K562 (cell line): Measurements from ENCODE around the gene SLC35A4. TPM values are rescaled to one million over a fixed set of nuclear protein-coding genes. Genes with fewer than 3 reads are reported as not detected.
A peak's percentile ranks its signal among the peaks of the same experiment; 100 is the strongest.

Experiments
- BRD9 ChIP-seq: fragments of 450-650 bp; IDR thresholded peaks from 2 replicates; pipeline ENCODE4 v1.6.1; 2018; ENCODE audit warnings: low read depth; ENCODE audit not compliant: partially characterized antibody
- E2F3 ChIP-seq: fragments of 250-450 bp; sonication (Bioruptor Pico); IDR thresholded peaks from 2 replicates; pipeline ENCODE4 v1.4.0; 2020; ENCODE audit warnings: mild to moderate bottlenecking
- FIP1L1 ChIP-seq: fragments of 200-400 bp; formaldehyde crosslinking; IDR thresholded peaks from 2 replicates; pipeline ENCODE4 v1.6.1; 2018; ENCODE audit warnings: mild to moderate bottlenecking, low read depth, low read length; ENCODE audit not compliant: poor library complexity, severe bottlenecking
- MEF2A ChIP-seq: IDR thresholded peaks from 2 replicates; pipeline ENCODE4 v1.6.1; 2011; ENCODE audit warnings: low read depth, mild to moderate bottlenecking, low read length, moderate library complexity; ENCODE audit not compliant: control insufficient read depth
- MNT ChIP-seq, 2 experiments: fragments of 450-650 bp; conservative IDR thresholded peaks; 2 replicates each; pipeline ENCODE4 v1.6.1; 2017; ENCODE audit warnings: mild to moderate bottlenecking in 2 of 2, moderate library complexity in 2 of 2
- NFRKB ChIP-seq: fragments of 450-650 bp; IDR thresholded peaks from 2 replicates; pipeline ENCODE4 v1.6.1; 2016; ENCODE audit warnings: low read depth
- NR2F6 ChIP-seq: fragments of 450-650 bp; formaldehyde crosslinking; IDR thresholded peaks from 2 replicates; pipeline ENCODE4 v1.4.0; 2020; ENCODE audit warnings: mild to moderate bottlenecking
- RUNX1 ChIP-seq: sonication (generic); IDR thresholded peaks from 2 replicates; pipeline ENCODE4 v1.6.1; 2016; ENCODE audit warnings: antibody characterized with exemption, low read depth
- SREBF2 ChIP-seq: sonication (generic); formaldehyde crosslinking; IDR thresholded peaks from 2 replicates; pipeline ENCODE4 v1.4.0; 2020; ENCODE audit warnings: mild to moderate bottlenecking, missing genetic modification reagents
- TOE1 ChIP-seq, 2 experiments: fragments of 450-650 bp in 1 of 2; sonication (generic) in 1 of 2; formaldehyde crosslinking in 1 of 2; IDR thresholded peaks; 2 replicates each; pipeline versions ENCODE4 v1.7.1 to v1.8.0; 2016 to 2022; ENCODE audit warnings: borderline replicate concordance in 2 of 2, mild to moderate bottlenecking in 2 of 2, antibody characterized with exemption in 1 of 2, inconsistent platforms in 1 of 2, low read depth in 1 of 2, missing genetic modification reagents in 1 of 2, moderate library complexity in 1 of 2
- TSHZ1 ChIP-seq: fragments of 250-450 bp; sonication (Bioruptor Pico); IDR thresholded peaks from 2 replicates; pipeline ENCODE4 v1.4.0; 2020; ENCODE audit warnings: mild to moderate bottlenecking, moderate library complexity
- USF1 ChIP-seq: sonication (generic); formaldehyde crosslinking; IDR thresholded peaks from 2 replicates; pipeline ENCODE4 v1.9.0; 2022; ENCODE audit warnings: mild to moderate bottlenecking, missing genetic modification reagents
- ZNF175 ChIP-seq: fragments of 200-800 bp; sonication (Bioruptor generic); IDR thresholded peaks from 2 replicates; pipeline ENCODE4 v1.6.1; 2016; ENCODE audit warnings: low read depth, mild to moderate bottlenecking, missing genetic modification characterization, missing compliant biosample characterization
- ZNF197 ChIP-seq: fragments of 200-800 bp; sonication (Bioruptor generic); IDR thresholded peaks from 2 replicates; pipeline ENCODE4 v1.6.1; 2016; ENCODE audit warnings: low read depth, missing genetic modification characterization, missing compliant biosample characterization
- ZNF445 ChIP-seq: fragments of 250-450 bp; sonication (Bioruptor Pico); IDR thresholded peaks from 2 replicates; pipeline ENCODE4 v1.4.0; 2020; ENCODE audit warnings: low read depth, mild to moderate bottlenecking, moderate library complexity
- ZNF512 ChIP-seq: IDR thresholded peaks from 2 replicates; pipeline ENCODE4 v1.6.1; 2016; ENCODE audit warnings: missing genetic modification characterization, missing compliant biosample characterization
- ZNF75A ChIP-seq: fragments of 450-650 bp; formaldehyde crosslinking; IDR thresholded peaks from 2 replicates; pipeline ENCODE4 v1.4.0; 2020; ENCODE audit warnings: mild to moderate bottlenecking
- polyA plus RNA-seq, 8 experiments: library from polyadenylated mRNA; depleted of rRNA in 4 of 8; stranded (reverse) in 5 of 8; unstranded in 3 of 8; fragments of >200 nt; fragmentation: Nextera tagmentation in 2 of 8; fragmentation: Illumina TruSeq in 1 of 8; extraction: Ambion mirVana in 2 of 8; extraction: Trizol in 1 of 8; gene quantifications; 2 replicates each; pipeline versions ENCODE4 v1.2.1 to v1.2.3, GENCODE V29; 2011 to 2014; ENCODE audit warnings: inconsistent platforms in 1 of 8, missing spikeins in 1 of 8
- total RNA-seq, 7 experiments: library from RNA; depleted of rRNA in 6 of 7; stranded (reverse); fragments of >200 nt in 6 of 7; fragmentation: Illumina TruSeq in 2 of 7; extraction: Trizol in 2 of 7; gene quantifications; 2 replicates each; pipeline versions ENCODE4 v1.2.1 to v1.2.3, GENCODE V29; 2011 to 2021; ENCODE audit warnings: low replicate concordance in 1 of 7

SLC35A4 gene
- total and polyA plus RNA-seq, 9 of the 15 experiments (the other 6 are each of a cell fraction or from before 2014, with no cell fraction given): 21.8 to 171 (median 42.5) TPM

GRCh38 chr5:140549237-140550144 lies 15.1 kb upstream of the SLC35A4 start (continued):
- TF ChIP-seq TOE1 (IDR thresholded peaks at IDR 0.05; ENCODE audit: borderline replicate concordance) (no peak), TOE1 (CRISPR knock-in tag; IDR thresholded peaks at IDR 0.05; ENCODE audit: borderline replicate concordance, low read depth) (no peak), MNT (conservative IDR thresholded peaks at IDR 0.05) (no peak), RUNX1 (no peak), E2F3 (no peak), MEF2A (no peak), ZNF175 (CRISPR knock-in tag) (0 out of 2 replicates have a peak, but pooled peaks have one; percentile 61), USF1 (CRISPR knock-in tag) (no peak), NR2F6 (CRISPR knock-in tag) (0 out of 2 replicates have a peak, but pooled peaks have one; percentile 56), ZNF197 (CRISPR knock-in tag) (no peak), ZNF512 (tag) (no peak), ZNF445 (CRISPR knock-in tag) (no peak), ZNF75A (CRISPR knock-in tag) (no peak), BRD9 (no peak), NFRKB (no peak), FIP1L1 (no peak), SREBF2 (CRISPR knock-in tag) (no peak), TSHZ1 (CRISPR knock-in tag) (no peak)
